HG03378 (cell line): ENCODE data around the gene TICAM2.
"Not testable (repeated sequence)": the region's sequence is repeated elsewhere in the genome, so short reads cannot be mapped to it uniquely, and the experiment has no call there.

ENCODE experiments used
- ATAC-seq: cut with Tn5 transposase; IDR thresholded peaks from one replicate; pipeline ENCODE4 v1.9.1; 2021; ENCODE audit warnings: mild to moderate bottlenecking, moderate library complexity; ENCODE audit not compliant: unreplicated experiment

Gene TICAM2, protein sequence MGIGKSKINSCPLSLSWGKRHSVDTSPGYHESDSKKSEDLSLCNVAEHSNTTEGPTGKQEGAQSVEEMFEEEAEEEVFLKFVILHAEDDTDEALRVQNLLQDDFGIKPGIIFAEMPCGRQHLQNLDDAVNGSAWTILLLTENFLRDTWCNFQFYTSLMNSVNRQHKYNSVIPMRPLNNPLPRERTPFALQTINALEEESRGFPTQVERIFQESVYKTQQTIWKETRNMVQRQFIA

DNA sequence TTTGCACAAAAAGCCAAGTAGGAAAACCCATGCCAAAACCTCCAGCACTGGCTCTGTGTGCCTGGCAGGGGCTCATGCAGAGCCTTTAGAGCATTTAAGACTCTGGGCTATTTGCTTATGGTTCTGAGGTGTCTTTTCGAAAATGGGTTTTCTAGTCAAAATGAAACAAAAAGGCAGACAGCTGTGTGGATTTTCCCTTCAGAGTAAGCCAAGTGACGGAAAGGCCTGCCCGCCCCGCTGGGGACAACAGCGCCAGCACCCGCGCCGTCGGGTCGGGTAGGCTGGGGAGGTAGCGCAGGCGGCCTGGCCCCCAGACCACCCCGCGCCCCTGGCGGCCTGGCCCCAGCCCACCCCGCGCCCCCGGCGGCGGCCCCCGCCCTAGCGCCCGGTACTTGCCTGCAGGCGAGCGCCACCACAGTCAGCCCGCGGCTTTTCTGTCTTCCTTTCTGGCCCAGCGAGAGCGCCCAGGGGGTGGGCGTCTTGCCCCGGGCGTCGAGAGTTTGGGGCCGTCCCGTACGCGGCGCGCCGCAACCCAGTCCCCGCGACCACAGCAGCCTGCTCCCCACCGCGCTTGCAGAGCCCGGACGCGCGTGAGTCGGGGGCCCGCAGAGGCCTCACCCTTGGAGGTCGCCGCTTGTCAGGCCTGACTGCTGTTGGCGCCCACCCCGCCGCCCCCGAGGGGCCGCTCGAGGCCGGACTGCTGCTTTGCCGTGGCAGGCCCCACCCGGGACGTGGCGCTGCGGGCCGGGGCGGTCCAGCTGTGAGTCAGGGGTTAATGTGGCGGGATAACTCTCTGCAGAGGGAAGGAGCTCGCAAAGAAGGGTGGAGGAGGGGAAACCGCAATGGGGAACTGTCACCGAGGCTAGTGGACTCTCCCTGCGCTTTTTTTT, at the start of gene TICAM2:
Gene TICAM2 (minus strand): TSS at position 779 of the 890 bp plus-strand sequence. CDS start 21,223 bp downstream, outside the sequence.
- peak; percentile 80 for ATAC-seq

DNA sequence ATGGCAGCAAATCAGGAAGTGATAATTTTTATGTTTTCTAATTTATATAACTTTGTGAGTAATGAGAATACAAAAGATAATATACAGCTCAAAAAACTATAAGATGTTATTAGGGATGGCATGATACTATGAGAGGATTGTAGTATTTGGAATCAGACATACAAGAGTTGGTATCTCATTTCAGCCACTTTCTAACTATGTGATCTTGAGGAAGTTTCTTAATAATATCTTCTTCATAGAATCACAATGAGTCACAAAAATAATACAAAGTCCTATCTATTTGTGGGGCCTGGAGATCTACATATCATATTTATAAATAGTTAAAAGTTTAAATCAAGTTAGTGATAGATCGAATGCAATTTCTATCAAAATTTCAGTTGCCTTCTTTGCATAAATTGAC, 47.3 kb upstream of the TICAM2 start:
- ATAC-seq, result no peak

DNA sequence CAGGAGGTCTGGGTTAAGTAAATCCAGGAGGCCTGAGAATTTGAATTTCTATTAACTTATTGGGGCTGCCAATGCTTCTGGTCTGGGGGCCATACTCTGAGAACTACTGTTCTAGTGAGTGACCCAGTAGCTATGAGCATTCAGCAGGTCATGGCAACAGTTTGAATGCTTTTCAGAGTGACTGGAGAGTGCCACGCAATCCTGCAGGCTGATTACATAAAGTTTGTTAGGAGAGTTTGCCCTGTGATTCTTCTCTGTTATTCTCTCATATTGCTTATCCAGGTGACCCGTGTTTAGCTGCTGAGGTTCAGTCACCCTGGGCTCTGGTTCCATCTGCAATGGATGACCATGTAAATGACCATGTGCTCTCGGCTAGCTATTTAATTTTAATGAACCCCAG, 45.8 kb upstream of the TICAM2 start:
- ATAC-seq, result no peak

DNA sequence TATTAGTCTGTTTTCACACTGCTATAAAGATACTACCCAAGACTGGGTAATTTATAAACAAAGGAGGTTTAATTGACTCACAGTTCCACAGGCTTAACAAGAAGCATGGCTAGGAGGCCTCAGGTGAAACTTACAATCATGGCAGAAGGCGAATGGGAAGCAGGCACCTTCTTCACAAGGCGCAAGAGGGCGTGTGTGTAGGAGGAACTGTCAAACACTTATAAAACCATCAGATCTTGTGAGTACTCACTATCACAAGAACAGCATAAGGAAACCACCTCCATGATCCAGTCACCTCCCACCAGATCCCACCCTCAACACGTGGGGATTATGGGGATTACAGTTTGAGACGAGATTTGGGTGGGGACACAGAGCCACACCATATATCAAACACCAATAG, 43.1 kb upstream of the TICAM2 start:
- not testable (repeated sequence) for ATAC-seq

DNA sequence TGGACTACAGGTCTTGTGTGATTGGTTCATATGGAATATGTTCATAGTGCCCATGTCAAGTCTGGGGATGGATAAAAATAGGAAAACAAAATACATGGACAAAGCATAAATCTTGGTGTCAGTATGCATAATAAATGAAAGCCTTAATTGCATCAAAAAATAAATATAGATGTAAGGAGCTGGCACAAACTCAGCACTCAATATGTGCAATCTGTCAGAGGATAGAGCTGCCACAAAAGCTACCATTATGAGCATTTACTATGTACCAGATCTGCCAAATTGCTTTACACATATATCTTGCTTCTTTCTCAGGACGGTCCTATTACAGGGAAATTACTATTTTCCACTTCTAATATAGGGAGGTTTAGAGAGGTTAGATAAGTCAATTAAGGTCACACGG, 41.8 kb upstream of the TICAM2 start:
- ATAC-seq, result no peak

DNA sequence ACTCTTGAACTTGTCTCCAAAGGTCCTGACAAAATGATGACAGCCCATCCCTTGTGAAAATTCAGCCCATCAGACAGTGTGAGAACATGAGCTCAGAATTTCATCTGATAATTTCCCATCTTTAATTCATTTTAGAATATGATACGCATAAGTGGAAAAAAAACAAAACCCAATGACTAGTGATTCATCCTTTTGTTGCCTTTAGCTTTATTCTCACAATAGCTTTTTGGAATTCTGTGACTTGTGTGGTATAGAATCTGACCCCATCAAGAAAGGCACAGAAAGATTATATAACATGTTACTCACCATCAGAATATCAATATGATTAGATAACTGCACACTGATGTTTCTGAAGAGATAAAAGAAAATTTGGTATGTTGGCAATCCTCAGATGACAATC, 39.7 kb upstream of the TICAM2 start:
- ATAC-seq, result no peak

DNA sequence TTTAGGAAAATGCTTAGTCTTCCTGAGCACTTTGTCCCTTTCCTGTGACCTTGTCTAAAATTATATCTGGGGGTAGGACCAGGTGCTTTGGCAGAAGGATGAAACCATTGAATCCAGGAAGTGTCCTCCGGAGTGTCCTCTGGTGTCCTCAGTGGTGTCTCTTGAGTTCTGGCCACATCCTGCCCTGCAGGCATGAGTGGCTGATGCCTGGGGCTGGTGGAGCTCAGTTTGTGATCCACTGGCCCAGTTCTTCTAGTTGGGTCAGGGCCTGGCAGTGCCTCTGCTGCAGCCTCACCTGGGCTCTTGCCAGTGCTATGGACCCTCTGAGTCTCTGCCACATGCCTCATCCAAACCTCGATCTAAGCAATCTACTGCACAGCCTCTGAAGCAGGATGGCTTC, 38.0 kb upstream of the TICAM2 start:
- ATAC-seq, result no peak

DNA sequence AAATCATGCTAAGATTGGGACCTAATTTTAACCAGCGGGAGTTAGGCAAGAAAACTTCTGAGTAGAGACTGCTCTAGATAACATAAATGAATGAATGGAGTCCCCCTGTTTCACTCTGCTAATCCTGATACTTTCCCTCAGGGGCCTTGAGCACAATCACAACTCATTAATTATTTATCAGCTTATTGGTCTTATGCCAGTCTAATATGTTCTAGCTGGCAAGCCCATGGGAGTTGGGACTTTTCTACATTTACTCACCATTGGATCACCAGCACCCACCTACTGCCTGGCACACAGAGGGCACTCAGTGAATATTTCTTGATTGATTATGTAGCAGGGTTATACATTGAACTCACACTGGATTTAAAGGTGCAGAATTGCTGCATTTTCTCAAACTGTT, 37.1 kb upstream of the TICAM2 start:
- no peak for ATAC-seq

DNA sequence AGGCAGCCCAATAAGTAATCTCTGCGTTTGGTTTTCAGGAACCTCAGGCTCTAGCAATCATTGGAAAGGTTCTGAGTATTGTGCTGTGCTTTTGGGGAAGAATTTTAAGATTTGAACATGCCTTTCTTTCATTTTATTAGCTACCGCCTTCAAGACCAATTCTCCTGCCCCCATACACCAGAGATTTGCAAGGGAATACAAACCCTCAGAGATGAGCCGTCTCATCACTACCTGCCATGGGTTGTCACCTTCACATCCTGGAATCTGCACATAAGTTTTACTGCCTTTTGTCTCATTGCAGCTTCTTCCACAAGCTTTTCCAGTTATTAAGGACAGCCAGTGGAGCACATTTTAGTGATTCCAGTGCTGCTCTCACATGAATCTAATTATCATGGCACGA, 35.2 kb upstream of the TICAM2 start:
- no peak for ATAC-seq

DNA sequence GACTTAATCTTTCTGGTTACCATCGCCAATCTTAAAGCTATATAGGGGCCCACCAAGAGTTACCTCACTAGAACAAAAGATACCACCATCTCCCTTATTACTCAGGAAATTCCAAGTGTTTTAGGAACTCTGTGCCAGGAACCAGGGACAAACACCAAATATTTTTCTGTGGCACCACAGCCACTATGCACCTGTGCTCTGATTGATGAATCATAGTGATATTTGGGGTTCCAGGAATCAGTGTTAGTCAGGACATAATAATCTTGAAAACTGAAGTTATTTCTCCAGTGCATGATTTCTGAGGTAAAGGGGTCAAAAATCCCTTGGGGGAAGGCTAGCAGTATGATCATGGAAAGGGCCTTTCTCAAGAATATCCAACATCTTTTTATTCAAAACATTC, 33.7 kb upstream of the TICAM2 start:
- ATAC-seq, result no peak

DNA sequence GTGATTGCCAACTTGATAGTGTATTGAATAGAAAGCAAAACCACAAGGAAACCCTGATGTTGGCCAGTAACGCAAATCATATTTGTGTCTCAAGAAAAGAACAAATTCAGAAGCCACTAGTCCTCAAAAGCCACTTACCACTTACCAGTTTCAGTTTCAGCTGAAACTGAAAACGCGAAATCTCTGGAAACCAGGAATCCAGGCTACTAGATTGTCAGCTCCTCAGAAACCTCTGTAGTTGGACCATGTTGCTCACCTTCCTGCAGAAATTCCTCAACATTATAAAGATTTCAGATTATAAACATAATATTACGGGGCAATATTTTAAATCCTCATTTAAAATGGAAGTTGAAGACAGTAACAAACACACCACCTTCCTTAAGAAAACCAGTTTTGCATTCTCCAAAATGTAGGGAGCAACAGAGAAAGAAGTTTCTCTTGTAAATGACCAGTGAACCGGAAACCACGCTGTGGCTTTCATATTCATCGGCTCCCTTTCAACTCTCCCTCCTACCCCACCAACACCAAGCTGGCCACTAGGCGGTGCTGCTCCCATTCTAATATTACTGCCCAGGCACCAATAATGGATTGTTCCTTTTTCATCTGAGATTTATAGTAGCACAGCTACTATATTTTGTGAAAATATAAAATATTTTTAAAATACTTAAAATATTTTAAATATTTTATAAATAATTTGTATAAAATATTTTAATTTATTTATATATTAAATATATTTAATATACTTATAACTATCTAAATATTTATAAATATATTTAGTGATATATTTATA, 32.3 kb upstream of the TICAM2 start:
- ATAC-seq, result peak; percentile 53

DNA sequence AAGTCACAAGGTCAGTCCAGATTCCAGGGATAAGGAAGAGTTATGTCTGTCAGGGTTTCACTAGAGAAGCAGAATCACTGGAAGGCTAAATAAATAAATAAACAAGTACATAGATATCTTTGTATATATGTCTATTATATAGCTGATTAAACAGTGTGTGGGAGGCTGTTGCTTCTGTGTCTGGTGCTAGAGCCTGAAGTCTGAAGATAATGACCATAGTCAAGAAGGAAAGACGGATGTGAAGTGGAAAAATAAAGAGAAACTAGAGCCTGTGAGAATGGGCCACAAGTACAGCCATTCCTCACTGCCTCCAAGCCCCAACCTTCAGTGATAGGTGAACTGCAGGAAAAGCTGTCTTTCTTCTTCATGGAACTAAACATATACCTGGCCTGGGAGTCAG, 27.6 kb upstream of the TICAM2 start:
- no peak for ATAC-seq

DNA sequence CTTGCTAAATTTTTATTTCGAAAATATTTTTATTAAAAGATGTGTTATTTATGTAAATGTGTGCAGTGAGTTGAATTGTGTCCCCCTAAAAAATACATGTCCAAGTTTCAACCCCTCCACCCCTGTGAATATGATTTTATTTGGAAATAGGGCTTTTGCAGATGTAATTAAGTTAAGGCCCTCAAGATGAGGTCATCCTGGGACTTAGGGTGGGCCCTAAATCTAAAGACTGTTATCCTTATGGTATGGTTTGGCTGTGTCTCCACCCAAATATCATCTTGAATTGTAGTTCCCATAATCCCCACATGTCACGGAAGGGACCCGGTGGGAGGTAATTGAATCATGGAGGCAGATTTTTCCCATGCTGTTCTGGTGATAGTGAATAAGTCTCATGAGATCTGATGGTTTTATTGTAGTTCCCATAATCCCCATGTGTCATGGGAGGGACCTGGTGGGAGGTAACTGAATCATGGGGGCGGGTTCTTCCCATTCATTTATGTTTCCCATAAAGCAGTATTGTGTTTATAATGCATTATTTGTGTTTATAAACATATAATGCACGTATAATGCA, 25.1 kb upstream of the TICAM2 start:
- no peak for ATAC-seq

DNA sequence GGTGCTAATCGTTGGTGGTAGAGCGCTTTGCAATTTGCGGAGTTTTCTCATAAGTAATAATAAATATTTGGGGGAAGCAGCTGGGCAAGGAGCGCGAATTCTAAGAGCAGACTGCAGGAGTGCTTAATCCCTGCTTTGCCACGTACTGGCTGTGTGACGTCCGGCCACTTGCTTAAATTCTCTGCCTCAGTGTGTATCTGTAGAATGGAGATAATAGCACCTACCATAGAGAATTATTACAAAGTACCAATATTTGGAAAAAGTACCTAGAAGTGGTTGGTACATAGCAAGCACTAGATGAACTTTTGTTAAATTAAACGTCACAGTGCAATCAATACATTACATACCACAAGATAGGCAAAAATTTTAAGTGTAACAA, 24.2 kb upstream of the TICAM2 start:
- ATAC-seq, result peak; percentile 28

DNA sequence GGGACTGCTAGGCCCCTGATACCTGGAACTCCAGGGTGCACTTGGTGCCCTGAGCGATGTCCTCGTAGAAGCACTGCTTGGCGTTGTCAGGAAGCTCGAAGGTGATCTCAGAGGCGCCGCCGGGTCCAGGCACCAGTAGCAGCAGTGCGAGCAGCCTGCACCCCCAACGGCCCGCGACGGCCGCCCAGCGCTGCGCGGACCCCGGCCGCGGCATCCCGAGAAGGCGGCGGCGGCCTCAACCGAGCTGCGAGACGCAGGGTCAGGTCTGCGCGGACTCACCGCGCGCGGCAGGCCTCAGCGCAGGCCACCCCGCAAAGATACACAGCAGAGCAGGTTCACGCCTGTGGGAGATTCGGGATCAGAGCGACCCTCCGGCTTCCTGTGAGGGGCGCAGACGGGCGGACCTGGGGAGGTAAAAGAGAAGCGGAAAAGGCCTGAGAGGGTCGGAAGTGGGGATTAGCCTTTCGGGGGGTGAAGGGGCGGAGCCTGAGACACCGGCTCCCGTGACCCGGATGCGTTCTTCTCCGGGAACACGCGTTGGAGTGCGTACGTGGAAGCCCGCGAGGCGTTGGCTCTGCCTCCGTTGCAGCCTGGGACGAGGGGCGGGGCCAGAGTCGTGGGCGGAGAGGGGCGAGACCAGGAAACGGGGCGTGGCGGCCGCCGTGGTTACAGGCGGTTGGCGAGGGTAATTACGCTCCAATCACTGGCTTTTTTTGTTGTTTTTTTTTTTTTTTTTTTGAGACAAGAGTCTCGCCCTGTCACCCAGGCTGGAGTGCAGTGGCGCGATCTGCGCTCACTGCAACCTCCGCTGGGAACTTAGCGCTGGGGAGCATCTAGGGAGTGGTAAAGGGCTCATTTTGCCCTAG, 23.5 kb upstream of the TICAM2 start, which contains the start of gene TMED7:
Gene TMED7 (minus strand): TSS at position 458 of the 866 bp plus-strand sequence. CDS start 244 bp downstream, at position 214.
- ATAC-seq, result peak; percentile 87

DNA sequence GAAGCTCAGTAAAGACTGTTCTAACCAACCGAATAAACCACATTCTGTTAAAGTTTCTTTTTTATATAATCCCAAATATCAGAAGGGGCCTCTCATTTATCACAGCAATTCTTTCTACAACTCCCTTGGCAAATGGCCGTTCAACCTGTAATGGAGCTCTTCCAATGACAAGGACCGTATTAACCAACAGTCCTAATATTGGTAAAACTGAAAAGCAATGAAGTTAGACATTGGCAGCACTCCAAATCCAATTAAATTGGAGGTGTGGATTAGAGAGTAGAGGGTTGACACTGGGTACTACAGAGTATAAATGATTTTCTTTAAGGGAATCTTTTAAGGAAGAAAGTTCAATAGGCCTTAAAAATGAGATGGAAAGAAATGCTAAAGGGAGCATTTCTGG, 22.7 kb upstream of the TICAM2 start:
- no peak for ATAC-seq

DNA sequence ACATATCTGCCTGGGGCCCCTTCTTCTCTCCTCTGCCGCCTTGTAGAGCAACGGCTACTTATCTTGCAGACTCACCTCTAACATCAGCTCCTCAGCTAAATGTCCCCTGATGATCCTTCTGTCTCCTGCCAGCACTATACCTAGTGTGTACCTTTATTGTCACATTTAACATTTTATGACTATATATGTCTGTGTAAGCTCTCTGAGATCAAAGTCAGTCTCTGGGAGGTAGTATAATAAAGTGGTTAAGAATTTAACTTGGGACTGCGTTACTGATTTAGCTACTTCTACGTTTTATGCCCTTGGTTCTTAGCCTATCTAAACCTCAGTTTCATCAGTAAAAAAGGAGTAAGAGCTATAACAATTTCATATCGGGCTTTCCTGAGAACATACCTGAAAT, 21.4 kb upstream of the TICAM2 start:
- no peak for ATAC-seq

DNA sequence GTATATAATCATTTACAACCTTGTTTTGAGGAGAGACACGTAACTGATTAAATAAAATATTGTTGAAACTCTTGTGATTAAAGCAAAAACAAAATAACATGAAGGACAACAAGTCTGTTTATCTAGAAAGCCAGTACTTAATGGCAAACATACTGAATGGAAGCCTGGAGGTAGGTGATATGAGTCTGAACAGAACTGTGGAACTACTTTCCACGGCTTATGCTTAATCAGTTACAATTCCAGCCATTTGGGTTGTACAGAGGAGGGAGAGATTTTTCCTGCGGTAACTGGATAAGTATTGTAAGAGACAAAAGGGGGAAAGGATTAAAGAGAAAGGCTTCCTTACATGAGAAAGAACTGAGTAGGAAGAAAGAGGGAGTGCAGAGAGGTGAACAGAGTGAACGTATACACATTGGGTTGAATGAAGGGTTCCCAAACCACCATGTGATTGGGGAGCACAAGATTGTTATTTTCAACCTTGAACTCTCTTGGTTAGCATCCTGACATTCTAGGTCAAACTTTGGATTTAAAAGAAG, 19.2 kb upstream of the TICAM2 start:
- ATAC-seq, result no peak

DNA sequence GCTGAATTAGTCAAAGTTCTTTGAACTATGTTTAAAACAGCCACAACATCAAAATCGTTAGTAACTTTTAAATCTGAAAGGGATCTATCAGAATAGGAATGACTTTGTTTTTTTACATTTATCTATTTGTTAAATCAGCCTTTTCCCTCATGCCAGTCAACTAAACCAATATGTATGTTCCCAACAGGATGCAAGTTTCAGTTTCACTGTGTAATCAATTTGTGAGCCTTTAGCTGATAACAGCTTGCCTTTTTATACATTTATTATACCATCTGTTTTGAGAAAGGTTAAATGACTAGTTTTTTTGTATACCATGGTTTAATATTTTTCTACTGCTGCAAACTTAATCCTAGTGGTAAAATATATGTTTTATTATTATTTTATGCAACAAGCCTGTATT, 14.6 kb upstream of the TICAM2 start:
- ATAC-seq, result no peak

DNA sequence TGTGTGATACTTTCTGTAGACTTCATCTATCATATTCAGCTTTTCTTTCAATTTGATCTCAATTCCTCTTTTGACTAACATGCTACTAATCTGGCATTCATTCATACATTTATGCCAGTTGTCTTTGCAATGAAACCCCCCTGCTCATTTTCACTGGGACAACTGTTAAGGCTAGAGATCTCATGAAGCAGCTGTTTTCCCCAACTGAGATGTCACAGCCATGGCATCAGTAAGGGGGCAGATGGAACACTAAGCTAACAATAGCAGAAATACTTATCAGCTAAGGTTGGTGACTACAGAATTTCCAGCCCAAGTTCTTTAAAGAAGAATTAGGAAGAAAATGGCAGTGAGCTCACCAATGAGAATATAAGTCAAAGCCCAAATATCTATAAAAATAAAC, 14.2 kb upstream of the TICAM2 start:
- ATAC-seq, result no peak
